ENCODE data around the gene RANGAP1. TPM values are rescaled to one million over a fixed set of nuclear protein-coding genes. Genes with fewer than 3 reads are reported as not detected.

RANGAP1 gene
- total and polyA plus RNA-seq, 2 of the 8 experiments (the other 6 are each of a cell fraction or from before 2014, with no cell fraction given), result 121 to 171 TPM

DNA sequence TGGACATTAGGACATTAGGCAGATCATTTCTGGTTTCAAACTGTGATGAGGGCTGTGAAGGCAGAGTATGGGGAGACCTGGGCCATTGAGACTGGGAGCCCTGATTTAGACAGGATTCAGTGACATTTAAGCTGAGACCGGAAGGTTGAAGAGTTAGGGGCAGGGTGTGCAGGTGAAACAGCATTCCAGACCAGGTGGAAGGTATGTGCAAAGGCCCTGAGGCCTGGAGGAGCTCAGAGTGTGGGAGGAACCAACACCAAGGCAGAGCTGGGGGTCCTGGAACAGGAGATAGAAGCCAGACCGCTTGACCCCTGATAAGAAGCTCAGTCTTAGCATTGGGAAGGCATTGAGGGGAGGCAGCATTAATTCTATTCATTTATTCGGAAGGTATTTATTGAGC lies 47.8 kb upstream of the RANGAP1 start (continued):
- no peak for TF ChIP-seq BACH1 (IDR thresholded peaks at IDR 0.05; ENCODE audit: low read length)
- no peak for TF ChIP-seq POU5F1 (IDR thresholded peaks at IDR 0.05; ENCODE audit: low read depth, low read length)
- TF ChIP-seq JUN (IDR thresholded peaks at IDR 0.05; ENCODE audit: low read depth, low read length), result no peak
